HepG2 (cell line): ENCODE measurements around the gene EPN2. TPM values are rescaled to one million over a fixed set of nuclear protein-coding genes. Genes with fewer than 3 reads are reported as not detected.

Experiments
- MEIS2 ChIP-seq: sonication (generic); formaldehyde crosslinking; IDR thresholded peaks from 2 replicates; pipeline ENCODE4 v1.9.0; 2021; ENCODE audit warnings: mild to moderate bottlenecking, missing genetic modification reagents
- NCOR1 ChIP-seq: fragments of 200-600 bp; sonication (generic); IDR thresholded peaks from 2 replicates; pipeline ENCODE4 v1.7.0; 2017; ENCODE audit warnings: antibody characterized with exemption, low read length, borderline replicate concordance
- RFX5 ChIP-seq: IDR thresholded peaks from 2 replicates; pipeline ENCODE4 v1.6.1; 2011; ENCODE audit warnings: low read depth, low read length, improper control_type of control experiment
- RORA ChIP-seq: sonication (generic); formaldehyde crosslinking; IDR thresholded peaks from 2 replicates; pipeline ENCODE4 v1.5.0; 2020; ENCODE audit warnings: mild to moderate bottlenecking, missing genetic modification reagents, moderate library complexity
- SOX13 ChIP-seq, 3 experiments: fragments of 450-650 bp in 1 of 3; sonication (generic) in 1 of 3; formaldehyde crosslinking in 1 of 3; IDR thresholded peaks in 2 of 3; conservative IDR thresholded peaks in 1 of 3; 2 replicates each; pipeline versions ENCODE4 v1.5.0 to v1.6.1; 2016 to 2020; ENCODE audit warnings: antibody characterized with exemption in 1 of 3, mild to moderate bottlenecking in 1 of 3, missing compliant biosample characterization in 1 of 3, missing genetic modification reagents in 1 of 3, moderate library complexity in 1 of 3
- ZC3H4 ChIP-seq: sonication (generic); formaldehyde crosslinking; IDR thresholded peaks from 2 replicates; pipeline ENCODE4 v1.4.0; 2020; ENCODE audit warnings: missing genetic modification reagents, borderline replicate concordance
- ZNF317 ChIP-seq: sonication (generic); formaldehyde crosslinking; IDR thresholded peaks from 2 replicates; pipeline ENCODE4 v1.5.0; 2020; ENCODE audit warnings: mild to moderate bottlenecking, missing genetic modification reagents
- ZNF780A ChIP-seq: sonication (generic); formaldehyde crosslinking; IDR thresholded peaks from 2 replicates; pipeline ENCODE4 v1.8.0; 2022; ENCODE audit warnings: mild to moderate bottlenecking, missing genetic modification reagents, moderate library complexity
- ZSCAN30 ChIP-seq: sonication (generic); formaldehyde crosslinking; IDR thresholded peaks from 2 replicates; pipeline ENCODE4 v1.5.0; 2020; ENCODE audit warnings: mild to moderate bottlenecking, missing genetic modification reagents
- polyA plus RNA-seq, 8 experiments: library from polyadenylated mRNA; depleted of rRNA in 3 of 8; stranded (reverse) in 7 of 8; unstranded in 1 of 8; fragments of >200 nt; fragmentation: Illumina TruSeq in 4 of 8; extraction: Trizol in 4 of 8; gene quantifications; 2 replicates each; pipeline versions ENCODE4 v1.2.1 to v1.2.3, GENCODE V29; 2011 to 2016; ENCODE audit warnings: low read depth in 4 of 8, missing spikeins in 1 of 8, mixed read lengths in 1 of 8; ENCODE audit not compliant: insufficient read depth in 1 of 8
- total RNA-seq, 5 experiments: library from RNA; depleted of rRNA; stranded (reverse); fragments of >200 nt; fragmentation: Illumina TruSeq; extraction: Trizol; gene quantifications; 2 replicates each; pipeline ENCODE4 v1.2.3, GENCODE V29; 2016; ENCODE audit warnings: low read depth in 1 of 5
- TF ChIP-seq, protein P1 (sequence below), 2 experiments: IDR thresholded peaks; 2 replicates each; pipeline ENCODE4 v1.6.1; 2011 to 2012; ENCODE audit warnings: low read length in 2 of 2, borderline replicate concordance in 1 of 2, low read depth in 1 of 2, mild to moderate bottlenecking in 1 of 2, moderate library complexity in 1 of 2
- TF ChIP-seq, protein P2 (sequence below): sonication (generic); formaldehyde crosslinking; IDR thresholded peaks from 2 replicates; pipeline ENCODE4 v1.5.0; 2020; ENCODE audit warnings: missing genetic modification reagents
- TF ChIP-seq, protein P3 (sequence below): sonication (generic); formaldehyde crosslinking; IDR thresholded peaks from 2 replicates; pipeline ENCODE4 v1.5.1; 2020; ENCODE audit warnings: mild to moderate bottlenecking, missing genetic modification reagents, borderline replicate concordance
- TF ChIP-seq, protein P4 (sequence below): sonication (generic); formaldehyde crosslinking; IDR thresholded peaks from 2 replicates; pipeline ENCODE4 v1.4.0; 2020; ENCODE audit warnings: missing genetic modification reagents, low read depth, mild to moderate bottlenecking, borderline replicate concordance
- TF ChIP-seq, protein P5 (sequence below): sonication (generic); formaldehyde crosslinking; IDR thresholded peaks from 2 replicates; pipeline ENCODE4 v1.4.0; 2020; ENCODE audit warnings: low read depth, mild to moderate bottlenecking, missing genetic modification reagents

Gene EPN2
- total and polyA plus RNA-seq, 2 of the 13 experiments (the other 11 are each of a cell fraction or from before 2014, with no cell fraction given) = 7.8 to 19.2 TPM

DNA sequence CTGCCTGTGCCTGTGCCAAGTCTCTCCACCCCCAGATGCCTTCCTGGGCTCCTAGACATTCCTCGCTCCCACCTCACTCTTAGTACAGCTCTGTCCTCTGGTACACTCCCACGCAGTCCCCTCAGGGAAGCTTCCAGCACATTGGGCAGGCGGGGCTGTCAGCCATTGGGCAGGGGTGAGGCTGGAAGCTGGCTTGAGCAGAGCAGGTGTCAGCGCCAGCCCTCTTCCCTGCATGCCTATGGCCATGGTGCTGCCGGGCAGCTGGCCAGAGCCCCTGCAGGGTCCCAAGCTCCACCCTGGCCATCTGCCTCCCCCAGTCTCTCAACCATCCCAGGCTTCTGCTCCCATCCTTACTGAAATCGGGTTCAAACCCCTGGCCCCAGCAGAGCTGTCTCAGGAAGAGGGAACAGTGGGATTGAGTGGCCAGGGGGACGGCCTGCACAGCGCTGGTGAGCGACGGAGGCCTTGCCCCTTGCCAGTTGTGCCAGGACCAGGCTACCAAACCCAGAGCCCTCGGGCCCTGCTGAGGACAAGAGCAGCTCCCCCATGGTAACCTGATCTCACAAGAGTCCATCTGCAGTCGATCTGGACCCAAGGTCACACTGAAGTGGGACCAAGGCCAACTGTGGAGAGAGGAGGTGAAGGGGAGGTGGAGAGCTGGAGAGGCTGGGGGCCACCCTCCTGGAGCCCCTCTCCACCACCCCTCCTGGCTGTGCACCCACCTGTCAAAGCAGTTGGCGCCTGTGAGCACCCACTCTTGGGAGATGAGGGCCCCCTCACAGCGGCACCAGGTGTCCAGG lies 127.7 kb downstream of the EPN2 start (continued):
- TF ChIP-seq, protein P1, sequence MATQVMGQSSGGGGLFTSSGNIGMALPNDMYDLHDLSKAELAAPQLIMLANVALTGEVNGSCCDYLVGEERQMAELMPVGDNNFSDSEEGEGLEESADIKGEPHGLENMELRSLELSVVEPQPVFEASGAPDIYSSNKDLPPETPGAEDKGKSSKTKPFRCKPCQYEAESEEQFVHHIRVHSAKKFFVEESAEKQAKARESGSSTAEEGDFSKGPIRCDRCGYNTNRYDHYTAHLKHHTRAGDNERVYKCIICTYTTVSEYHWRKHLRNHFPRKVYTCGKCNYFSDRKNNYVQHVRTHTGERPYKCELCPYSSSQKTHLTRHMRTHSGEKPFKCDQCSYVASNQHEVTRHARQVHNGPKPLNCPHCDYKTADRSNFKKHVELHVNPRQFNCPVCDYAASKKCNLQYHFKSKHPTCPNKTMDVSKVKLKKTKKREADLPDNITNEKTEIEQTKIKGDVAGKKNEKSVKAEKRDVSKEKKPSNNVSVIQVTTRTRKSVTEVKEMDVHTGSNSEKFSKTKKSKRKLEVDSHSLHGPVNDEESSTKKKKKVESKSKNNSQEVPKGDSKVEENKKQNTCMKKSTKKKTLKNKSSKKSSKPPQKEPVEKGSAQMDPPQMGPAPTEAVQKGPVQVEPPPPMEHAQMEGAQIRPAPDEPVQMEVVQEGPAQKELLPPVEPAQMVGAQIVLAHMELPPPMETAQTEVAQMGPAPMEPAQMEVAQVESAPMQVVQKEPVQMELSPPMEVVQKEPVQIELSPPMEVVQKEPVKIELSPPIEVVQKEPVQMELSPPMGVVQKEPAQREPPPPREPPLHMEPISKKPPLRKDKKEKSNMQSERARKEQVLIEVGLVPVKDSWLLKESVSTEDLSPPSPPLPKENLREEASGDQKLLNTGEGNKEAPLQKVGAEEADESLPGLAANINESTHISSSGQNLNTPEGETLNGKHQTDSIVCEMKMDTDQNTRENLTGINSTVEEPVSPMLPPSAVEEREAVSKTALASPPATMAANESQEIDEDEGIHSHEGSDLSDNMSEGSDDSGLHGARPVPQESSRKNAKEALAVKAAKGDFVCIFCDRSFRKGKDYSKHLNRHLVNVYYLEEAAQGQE (IDR thresholded peaks at IDR 0.05; ENCODE audit: borderline replicate concordance in 1 of 2, low read depth in 1 of 2, low read length in 2 of 2) = no peak
- TF ChIP-seq, protein P2, sequence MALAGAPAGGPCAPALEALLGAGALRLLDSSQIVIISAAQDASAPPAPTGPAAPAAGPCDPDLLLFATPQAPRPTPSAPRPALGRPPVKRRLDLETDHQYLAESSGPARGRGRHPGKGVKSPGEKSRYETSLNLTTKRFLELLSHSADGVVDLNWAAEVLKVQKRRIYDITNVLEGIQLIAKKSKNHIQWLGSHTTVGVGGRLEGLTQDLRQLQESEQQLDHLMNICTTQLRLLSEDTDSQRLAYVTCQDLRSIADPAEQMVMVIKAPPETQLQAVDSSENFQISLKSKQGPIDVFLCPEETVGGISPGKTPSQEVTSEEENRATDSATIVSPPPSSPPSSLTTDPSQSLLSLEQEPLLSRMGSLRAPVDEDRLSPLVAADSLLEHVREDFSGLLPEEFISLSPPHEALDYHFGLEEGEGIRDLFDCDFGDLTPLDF = no peak
- TF ChIP-seq ZSCAN30 (CRISPR knock-in tag) (no peak), ZNF317 (no peak), SOX13 (IDR thresholded peaks at IDR 0.05) (no peak), SOX13 (CRISPR knock-in tag; conservative IDR thresholded peaks at IDR 0.05 in 1 of 2, IDR thresholded peaks at IDR 0.05 in 1 of 2) (no peak; a peak in 1 of 4 replicates), ZNF780A (CRISPR knock-in tag) (no peak), NCOR1 (no peak), ZC3H4 (CRISPR knock-in tag) (no peak), MEIS2 (CRISPR knock-in tag) (no peak), RFX5 (no peak), RORA (CRISPR knock-in tag) (no peak)
- TF ChIP-seq, protein P3, sequence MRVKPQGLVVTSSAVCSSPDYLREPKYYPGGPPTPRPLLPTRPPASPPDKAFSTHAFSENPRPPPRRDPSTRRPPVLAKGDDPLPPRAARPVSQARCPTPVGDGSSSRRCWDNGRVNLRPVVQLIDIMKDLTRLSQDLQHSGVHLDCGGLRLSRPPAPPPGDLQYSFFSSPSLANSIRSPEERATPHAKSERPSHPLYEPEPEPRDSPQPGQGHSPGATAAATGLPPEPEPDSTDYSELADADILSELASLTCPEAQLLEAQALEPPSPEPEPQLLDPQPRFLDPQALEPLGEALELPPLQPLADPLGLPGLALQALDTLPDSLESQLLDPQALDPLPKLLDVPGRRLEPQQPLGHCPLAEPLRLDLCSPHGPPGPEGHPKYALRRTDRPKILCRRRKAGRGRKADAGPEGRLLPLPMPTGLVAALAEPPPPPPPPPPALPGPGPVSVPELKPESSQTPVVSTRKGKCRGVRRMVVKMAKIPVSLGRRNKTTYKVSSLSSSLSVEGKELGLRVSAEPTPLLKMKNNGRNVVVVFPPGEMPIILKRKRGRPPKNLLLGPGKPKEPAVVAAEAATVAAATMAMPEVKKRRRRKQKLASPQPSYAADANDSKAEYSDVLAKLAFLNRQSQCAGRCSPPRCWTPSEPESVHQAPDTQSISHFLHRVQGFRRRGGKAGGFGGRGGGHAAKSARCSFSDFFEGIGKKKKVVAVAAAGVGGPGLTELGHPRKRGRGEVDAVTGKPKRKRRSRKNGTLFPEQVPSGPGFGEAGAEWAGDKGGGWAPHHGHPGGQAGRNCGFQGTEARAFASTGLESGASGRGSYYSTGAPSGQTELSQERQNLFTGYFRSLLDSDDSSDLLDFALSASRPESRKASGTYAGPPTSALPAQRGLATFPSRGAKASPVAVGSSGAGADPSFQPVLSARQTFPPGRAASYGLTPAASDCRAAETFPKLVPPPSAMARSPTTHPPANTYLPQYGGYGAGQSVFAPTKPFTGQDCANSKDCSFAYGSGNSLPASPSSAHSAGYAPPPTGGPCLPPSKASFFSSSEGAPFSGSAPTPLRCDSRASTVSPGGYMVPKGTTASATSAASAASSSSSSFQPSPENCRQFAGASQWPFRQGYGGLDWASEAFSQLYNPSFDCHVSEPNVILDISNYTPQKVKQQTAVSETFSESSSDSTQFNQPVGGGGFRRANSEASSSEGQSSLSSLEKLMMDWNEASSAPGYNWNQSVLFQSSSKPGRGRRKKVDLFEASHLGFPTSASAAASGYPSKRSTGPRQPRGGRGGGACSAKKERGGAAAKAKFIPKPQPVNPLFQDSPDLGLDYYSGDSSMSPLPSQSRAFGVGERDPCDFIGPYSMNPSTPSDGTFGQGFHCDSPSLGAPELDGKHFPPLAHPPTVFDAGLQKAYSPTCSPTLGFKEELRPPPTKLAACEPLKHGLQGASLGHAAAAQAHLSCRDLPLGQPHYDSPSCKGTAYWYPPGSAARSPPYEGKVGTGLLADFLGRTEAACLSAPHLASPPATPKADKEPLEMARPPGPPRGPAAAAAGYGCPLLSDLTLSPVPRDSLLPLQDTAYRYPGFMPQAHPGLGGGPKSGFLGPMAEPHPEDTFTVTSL = no peak
- TF ChIP-seq, protein P4, sequence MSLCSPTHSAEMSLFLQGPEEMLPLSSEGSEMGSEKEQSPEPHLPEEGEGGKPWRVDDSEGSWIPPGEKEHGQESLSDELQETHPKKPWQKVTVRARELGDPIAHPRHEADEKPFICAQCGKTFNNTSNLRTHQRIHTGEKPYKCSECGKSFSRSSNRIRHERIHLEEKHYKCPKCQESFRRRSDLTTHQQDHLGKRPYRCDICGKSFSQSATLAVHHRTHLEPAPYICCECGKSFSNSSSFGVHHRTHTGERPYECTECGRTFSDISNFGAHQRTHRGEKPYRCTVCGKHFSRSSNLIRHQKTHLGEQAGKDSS (CRISPR knock-in tag) = no peak
- TF ChIP-seq, protein P5, sequence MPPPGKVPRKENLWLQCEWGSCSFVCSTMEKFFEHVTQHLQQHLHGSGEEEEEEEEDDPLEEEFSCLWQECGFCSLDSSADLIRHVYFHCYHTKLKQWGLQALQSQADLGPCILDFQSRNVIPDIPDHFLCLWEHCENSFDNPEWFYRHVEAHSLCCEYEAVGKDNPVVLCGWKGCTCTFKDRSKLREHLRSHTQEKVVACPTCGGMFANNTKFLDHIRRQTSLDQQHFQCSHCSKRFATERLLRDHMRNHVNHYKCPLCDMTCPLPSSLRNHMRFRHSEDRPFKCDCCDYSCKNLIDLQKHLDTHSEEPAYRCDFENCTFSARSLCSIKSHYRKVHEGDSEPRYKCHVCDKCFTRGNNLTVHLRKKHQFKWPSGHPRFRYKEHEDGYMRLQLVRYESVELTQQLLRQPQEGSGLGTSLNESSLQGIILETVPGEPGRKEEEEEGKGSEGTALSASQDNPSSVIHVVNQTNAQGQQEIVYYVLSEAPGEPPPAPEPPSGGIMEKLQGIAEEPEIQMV (CRISPR knock-in tag) = no peak
